AG04450 (cell line): ENCODE measurements around the gene HYAL1. TPM values are rescaled to one million over a fixed set of nuclear protein-coding genes. Genes with fewer than 3 reads are reported as not detected.

Experiments
- CTCF ChIA-PET: fragments of 300-600, 350-600 bp; formaldehyde crosslinking; extraction: SDS; loops from one replicate; lab custom pipeline; 2022; ENCODE audit warnings: antibody characterized with exemption, inconsistent platforms; lab: Charles Lee
- POLR2A ChIA-PET: fragments of 350-600 bp; formaldehyde crosslinking; extraction: SDS; loops from one replicate; lab custom pipeline; 2021; ENCODE audit warnings: antibody characterized with exemption, inconsistent platforms; lab: Yijun Ruan, JAX
- DNase-seq: peaks from one replicate; pipeline ENCODE4 v3.0.0-alpha.2; 2011; ENCODE audit warnings: low read depth, low spot score
- H3K27ac ChIP-seq: one replicate; pipeline ENCODE4 v1.5.1; 2012; ENCODE audit warnings: low read depth, low read length, control low read depth
- H3K27me3 ChIP-seq: one replicate; pipeline ENCODE4 v1.6.0; 2012; ENCODE audit warnings: low read length; ENCODE audit not compliant: control insufficient read depth, insufficient read depth
- H3K4me3 ChIP-seq: 2 replicates; pipeline ENCODE4 v1.5.1; 2011; ENCODE audit warnings: mild to moderate bottlenecking, low read depth, low read length, control low read depth
- H3K9me3 ChIP-seq: 2 replicates; pipeline ENCODE4 v1.5.1; 2012; ENCODE audit warnings: low read length; ENCODE audit not compliant: control insufficient read depth, insufficient read depth
- CTCF ChIP-seq: IDR thresholded peaks from 2 replicates; pipeline ENCODE4 v1.5.1; 2011; ENCODE audit warnings: low read depth, low read length, control low read depth, inconsistent platforms
- polyA plus RNA-seq: library from polyadenylated mRNA; depleted of rRNA; stranded (reverse); fragments of >200 nt; gene quantifications from 2 replicates; pipeline ENCODE4 v1.2.3, GENCODE V29; 2011

The HYAL1 gene
- polyA plus RNA-seq, 1 experiment, result 0.32 TPM

GRCh38 chr3:50323092-50323600 is 19.8 kb upstream of the HYAL1 start:
- TF ChIP-seq CTCF, result no peak
- H3K27ac ChIP-seq, result no peak overlapping the region
- no peaks in the 10 kb centered on the region for H3K27me3 ChIP-seq
- no peaks in the 10 kb centered on the region; the same call in 1 of the 2 replicates for H3K9me3 ChIP-seq
- ChIA-PET POLR2A (no interaction called here), CTCF (interaction anchor here (0.7 to 1.4 kb wide), 3 partner anchors 13 to 90 kb away, joined by 3 read pairs; no protein-coding TSS in a partner anchor)
- DNase-seq, result no peak
- no peak overlapping the region for H3K4me3 ChIP-seq

GRCh38 chr3:50322386-50323091 is 19.2 kb upstream of the HYAL1 start, which contains the start of gene HYAL2:
TSS of gene HYAL2 (minus strand) at chr3:50322745. CDS start at chr3:50320489, 2,256 bp downstream.
- TF ChIP-seq CTCF, result no peak
- H3K27ac ChIP-seq, result peak within 1 kb of the TSS; percentile 93
- ChIA-PET CTCF (interaction anchor here (0.7 to 1.4 kb wide), 2 partner anchors 14 to 62 kb away, joined by 3 read pairs; no protein-coding TSS in a partner anchor), POLR2A (no interaction called here)
- DNase-seq, result no peak
- no peaks in the 10 kb centered on the region; the same call in 1 of the 2 replicates for H3K9me3 ChIP-seq
- no peaks in the 10 kb centered on the region for H3K27me3 ChIP-seq
- peak within 1 kb of the TSS; percentile 83 for H3K4me3 ChIP-seq

- CTCF ChIA-PET, result interaction anchor here (1.4 kb wide), 1 partner anchor 62 kb away, joined by 3 read pairs; no protein-coding TSS in a partner anchor
- no peak for DNase-seq
- Histone ChIP-seq H3K9me3 (no peaks in the 10 kb centered on the region; the same call in 1 of the 2 replicates), H3K4me3 (peak overlapping the region; percentile 83), H3K27me3 (no peaks in the 10 kb centered on the region), H3K27ac (no peak overlapping the region)
- POLR2A ChIA-PET, result interaction anchor here (0.8 kb wide), 1 partner anchor 30 kb away, joined by 3 read pairs; the partner anchor contains the start of gene IFRD2
- TF ChIP-seq CTCF, result no peak
Observed at GRCh38 chr3:50322115-50322385, 18.7 kb upstream of the HYAL1 start.

- peak; percentile 49 for TF ChIP-seq CTCF
- peak; percentile 61 for DNase-seq
- POLR2A ChIA-PET, result interaction anchor here (0.6 to 0.8 kb wide), 3 partner anchors 19 to 58 kb away, joined by 3 to 9 read pairs (median 3); partner anchors contain the start of genes IFRD2 and RASSF1
- peak overlapping the region; percentile 93 for H3K27ac ChIP-seq
- H3K9me3 ChIP-seq, result no peaks in the 10 kb centered on the region; the same call in 1 of the 2 replicates
- peak overlapping the region; percentile 83 for H3K4me3 ChIP-seq
- H3K27me3 ChIP-seq, result no peaks in the 10 kb centered on the region
- CTCF ChIA-PET, result interaction anchor here (0.6 to 1.4 kb wide), 8 partner anchors 9 to 154 kb away, joined by 3 to 5 read pairs (median 3); no protein-coding TSS in a partner anchor
Observed at GRCh38 chr3:50321336-50322114, 18.2 kb upstream of the HYAL1 start.
